Psoas muscle (tissue), 8 donors: Measurements from ENCODE around the gene CDH10. TPM values are rescaled to one million over a fixed set of nuclear protein-coding genes. Genes with fewer than 3 reads are reported as not detected.

Source experiments
- ATAC-seq, 4 donors: fragments of 200-7000 bp; cut with Tn5 transposase; one replicate each; pipeline ENCODE4 v1.9.1; 2020; ENCODE audit warnings: moderate library complexity in 3 of 4, mild to moderate bottlenecking in 2 of 4
- DNase-seq, 2 donors: peaks; one replicate each; pipeline ENCODE4 v3.0.0-alpha.2; 2020
- H3K27ac ChIP-seq: fragments of 200-600 bp; one replicate; pipeline ENCODE4 v1.8.0; 2022
- H3K27me3 ChIP-seq, 3 donors: fragments of 200-600 bp in 1 of 3; one replicate each; pipeline versions ENCODE4 v1.6.1 to v1.8.0; 2013 to 2022; ENCODE audit warnings: low read length in 2 of 3, mild to moderate bottlenecking in 2 of 3, moderate library complexity in 1 of 3; ENCODE audit not compliant: insufficient read depth in 3 of 3
- H3K36me3 ChIP-seq, 2 donors: fragments of 200-600 bp in 1 of 2; one replicate each; pipeline versions ENCODE4 v1.6.1 to v1.8.0; 2013 to 2022; ENCODE audit warnings: low read depth in 1 of 2, mild to moderate bottlenecking in 1 of 2, moderate library complexity in 1 of 2; ENCODE audit not compliant: insufficient read depth in 1 of 2
- H3K4me1 ChIP-seq: fragments of 200-600 bp; one replicate; pipeline ENCODE4 v1.8.0; 2022
- H3K4me3 ChIP-seq: fragments of 200-600 bp; one replicate; pipeline ENCODE4 v1.8.0; 2022; ENCODE audit warnings: mild to moderate bottlenecking
- H3K9me3 ChIP-seq: fragments of 200-600 bp; one replicate; pipeline ENCODE4 v1.8.0; 2022
- CTCF ChIP-seq: fragments of 200-600 bp; IDR thresholded peaks from one replicate; pipeline ENCODE4 v1.8.0; 2022; ENCODE audit warnings: antibody characterized with exemption
- WGBS, 3 donors: extraction: QIAGEN DNeasy Blood & Tissue Kit; methylation state at CpG; one replicate each; pipeline versions ENCODE4 v1.1.6 to v1.1.7; 2013; 5-methylcytosine and 5-hydroxymethylcytosine counted together
- intact Hi-C, 2 donors: fragments of 100-400 bp; cut with DNase I; formaldehyde crosslinking; loops; one replicate each; pipeline versions ENCODE4 v1.11.0 to v1.14.2; 2022
- polyA plus RNA-seq, 3 donors: library from polyadenylated mRNA; stranded (reverse); fragments of 200-250 nt; gene quantifications; one replicate each; pipeline ENCODE4 v1.2.3, GENCODE V29; 2013
- total RNA-seq, 4 donors: library from RNA; stranded (reverse); fragmentation: NEBNext Ultra II Directional in 2 of 4; extraction: Animal tissue kit (Norgen Biotek cat#: 25700) in 2 of 4; gene quantifications; one replicate each; pipeline versions ENCODE4 v1.2.1 to v1.2.4, GENCODE V29; 2021 to 2023
- donor health status: healthy with polysubstance abuse.
- donor health status: DM: no; HTN: no; CAD: no; lungs with moderate emphysema.
- donor health status: Bipolar disorder and iron deficiency.
- donor health status: healthy.
- donor health status: DM: yes; HTN: yes; CAD: no.
- donor health status: DM: no; HTN: no; CAD: no.
- donor health status: DM: no; HTN: no; CAD: no.
- donor health status: DM: yes; HTN: yes; CAD: no.

The CDH10 gene
- total and polyA plus RNA-seq, 7 donors: 0.03 TPM; not detected in 6

- intact Hi-C loops: no loop called here
- Histone ChIP-seq H3K27me3 (no peaks in the 10 kb centered on the region), H3K9me3 (no peaks in the 10 kb centered on the region), H3K4me1 (no peaks in the 10 kb centered on the region), H3K4me3 (no peak overlapping the region), H3K36me3 (no peaks in the 10 kb centered on the region), H3K27ac (no peak overlapping the region)
- no peak for TF ChIP-seq CTCF
- WGBS, 3 donors: 55 to 58% (median 56%) methylated on average over 2 of the region's 2 CpGs
- DNase-seq: no peak
- no peak for ATAC-seq
Observed at GRCh38 chr5:24439465-24439864, 205.3 kb downstream of the CDH10 start.
